T-helper 9 cell (primary cell): Measurements from ENCODE around the gene C14orf93.
A peak's percentile ranks its signal among the peaks of the same experiment; 100 is the strongest.

Experiments
- DNase-seq: peaks from one replicate; pipeline ENCODE4 v3.0.0-alpha.2; 2020

The C14orf93 gene

GRCh38 chr14:22987291-22987690 lies 22.7 kb downstream of the C14orf93 start:
- DNase-seq = no peak

GRCh38 chr14:22986508-22987054 lies 23.4 kb downstream of the C14orf93 start:
- DNase-seq = peak; percentile 88

- no peak for DNase-seq
Observed at GRCh38 chr14:22985894-22986507, 23.9 kb downstream of the C14orf93 start.

GRCh38 chr14:22984959-22985658 lies 24.8 kb downstream of the C14orf93 start:
- no peak for DNase-seq

GRCh38 chr14:22982477-22983245 lies 27.3 kb downstream of the C14orf93 start, which contains the start of gene AJUBA:
Gene AJUBA (minus strand): TSS chr14:22982551. CDS start chr14:22982266, 285 bp downstream.
- peak; percentile 59 for DNase-seq

- no peak for DNase-seq
Observed at GRCh38 chr14:22981876-22982476, 28.0 kb downstream of the C14orf93 start.

- DNase-seq = no peak
Observed at GRCh38 chr14:22981090-22981875, 28.7 kb downstream of the C14orf93 start.

GRCh38 chr14:22980672-22981089 lies 29.3 kb downstream of the C14orf93 start:
- peak; percentile 28 for DNase-seq

GRCh38 chr14:22979748-22980392 lies 30.1 kb downstream of the C14orf93 start:
- no peak for DNase-seq

- no peak for DNase-seq
Observed at GRCh38 chr14:22978981-22979671, 30.8 kb downstream of the C14orf93 start.

GRCh38 chr14:22978487-22978837 lies 31.5 kb downstream of the C14orf93 start:
- DNase-seq = no peak

- no peak for DNase-seq
Observed at GRCh38 chr14:22977684-22978486, 32.1 kb downstream of the C14orf93 start.

- no peak for DNase-seq
Observed at GRCh38 chr14:22977434-22977683, 32.6 kb downstream of the C14orf93 start.

- no peak for DNase-seq
Observed at GRCh38 chr14:22976620-22977433, 33.1 kb downstream of the C14orf93 start.

GRCh38 chr14:22974530-22975313 lies 35.2 kb downstream of the C14orf93 start:
- no peak for DNase-seq

GRCh38 chr14:22973217-22974032 lies 36.5 kb downstream of the C14orf93 start:
- DNase-seq = no peak

- DNase-seq = no peak
Observed at GRCh38 chr14:22972313-22972930, 37.5 kb downstream of the C14orf93 start.
